Measurements from ENCODE around the gene ZSCAN22.

Gene ZSCAN22

DNA sequence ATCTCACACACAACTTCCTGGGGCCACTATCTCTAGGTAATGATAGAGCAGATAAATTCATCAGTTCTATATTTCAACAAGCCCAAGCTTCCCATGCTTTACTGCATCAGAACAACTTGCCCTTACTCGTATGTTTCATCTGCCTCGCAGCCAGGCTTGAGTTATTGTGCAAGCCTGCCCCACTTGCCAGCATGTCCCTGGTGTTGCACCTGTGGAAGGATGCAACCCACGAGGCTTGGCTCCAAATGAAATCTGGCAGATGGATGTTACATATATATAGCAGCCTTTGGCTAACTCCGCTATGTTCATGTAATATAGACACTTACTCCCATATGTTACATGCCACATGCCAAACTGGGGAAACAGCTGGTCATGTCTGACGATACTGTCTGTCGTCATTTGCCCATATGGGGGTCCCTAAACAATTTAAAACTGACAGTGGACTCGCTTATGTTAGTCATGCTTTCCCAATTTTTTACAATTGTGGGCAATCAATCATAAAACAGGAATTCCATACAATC is 15.4 kb upstream of the ZSCAN22 start:
- Histone ChIP-seq H3K36me3 (peaks cover 91% of the 10 kb centered on the region), H3K4me3 (ENCODE audit: low read depth, low read length) (no peak overlapping the region), H3K9me3 (no peaks in the 10 kb centered on the region), H3K4me1 (no peaks in the 10 kb centered on the region), H3K27me3 (no peaks in the 10 kb centered on the region)
- DNase-seq: no peak
- TF ChIP-seq, protein P1, sequence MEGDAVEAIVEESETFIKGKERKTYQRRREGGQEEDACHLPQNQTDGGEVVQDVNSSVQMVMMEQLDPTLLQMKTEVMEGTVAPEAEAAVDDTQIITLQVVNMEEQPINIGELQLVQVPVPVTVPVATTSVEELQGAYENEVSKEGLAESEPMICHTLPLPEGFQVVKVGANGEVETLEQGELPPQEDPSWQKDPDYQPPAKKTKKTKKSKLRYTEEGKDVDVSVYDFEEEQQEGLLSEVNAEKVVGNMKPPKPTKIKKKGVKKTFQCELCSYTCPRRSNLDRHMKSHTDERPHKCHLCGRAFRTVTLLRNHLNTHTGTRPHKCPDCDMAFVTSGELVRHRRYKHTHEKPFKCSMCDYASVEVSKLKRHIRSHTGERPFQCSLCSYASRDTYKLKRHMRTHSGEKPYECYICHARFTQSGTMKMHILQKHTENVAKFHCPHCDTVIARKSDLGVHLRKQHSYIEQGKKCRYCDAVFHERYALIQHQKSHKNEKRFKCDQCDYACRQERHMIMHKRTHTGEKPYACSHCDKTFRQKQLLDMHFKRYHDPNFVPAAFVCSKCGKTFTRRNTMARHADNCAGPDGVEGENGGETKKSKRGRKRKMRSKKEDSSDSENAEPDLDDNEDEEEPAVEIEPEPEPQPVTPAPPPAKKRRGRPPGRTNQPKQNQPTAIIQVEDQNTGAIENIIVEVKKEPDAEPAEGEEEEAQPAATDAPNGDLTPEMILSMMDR (IDR thresholded peaks at IDR 0.05; ENCODE audit: low read depth, low read length): no peak

DNA sequence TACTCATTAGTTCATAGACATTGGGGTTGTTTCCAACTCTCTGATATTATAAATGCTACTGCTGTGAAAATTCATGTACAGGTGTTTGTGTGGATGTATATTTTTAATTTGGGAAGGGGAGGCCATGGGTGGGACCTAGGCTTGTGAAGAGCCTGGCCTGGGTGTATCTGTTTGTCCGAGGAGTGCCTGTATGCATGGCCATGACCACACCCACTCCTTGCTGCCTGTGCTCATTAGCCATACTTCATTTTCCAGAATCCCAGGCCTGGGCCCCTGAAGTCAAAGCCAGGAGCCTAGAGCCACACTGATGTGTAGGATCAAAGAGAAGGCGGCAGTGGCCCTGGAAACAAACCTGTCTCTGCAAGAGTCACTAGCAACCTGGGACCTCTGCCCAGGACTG is 11.2 kb upstream of the ZSCAN22 start:
- Histone ChIP-seq H3K9me3 (no peaks in the 10 kb centered on the region), H3K27me3 (no peaks in the 10 kb centered on the region), H3K4me3 (ENCODE audit: low read depth, low read length) (no peak overlapping the region), H3K36me3 (peaks cover 53% of the 10 kb centered on the region), H3K4me1 (no peaks in the 10 kb centered on the region)
- DNase-seq: no peak
- TF ChIP-seq, protein P1 (IDR thresholded peaks at IDR 0.05; ENCODE audit: low read depth, low read length): no peak

DNA sequence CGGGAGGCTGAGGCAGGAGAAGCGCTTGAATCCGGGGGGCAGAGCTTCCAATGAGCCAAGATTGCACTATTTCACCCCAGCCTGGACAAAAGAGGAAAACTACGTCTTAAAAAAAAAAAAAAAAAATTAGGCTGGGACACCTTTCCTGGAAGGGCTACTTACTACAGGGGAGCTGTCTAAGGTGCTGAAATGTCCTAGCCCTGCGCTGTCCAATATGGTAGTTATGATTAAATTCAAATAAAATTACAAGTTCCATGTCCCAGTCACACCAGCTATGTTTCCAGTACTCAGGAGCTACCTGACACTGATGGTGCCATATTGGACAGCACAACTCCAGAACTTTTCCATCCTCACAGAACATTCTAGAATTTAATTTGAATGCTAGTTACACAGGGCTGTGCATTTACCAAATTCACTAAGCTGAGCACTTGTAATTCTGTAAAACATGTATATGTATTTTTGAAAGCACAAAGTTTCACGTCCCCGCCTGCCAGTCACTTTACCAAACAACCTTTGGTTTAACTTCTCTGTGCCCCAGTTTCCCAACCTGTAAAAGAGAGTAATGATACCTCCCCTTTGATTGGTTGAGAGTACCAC is 9.2 kb upstream of the ZSCAN22 start:
- no peaks in the 10 kb centered on the region for H3K27me3 ChIP-seq
- DNase-seq: no peak
- no peak overlapping the region for H3K4me3 ChIP-seq (ENCODE audit: low read depth, low read length)
- peaks cover 41% of the 10 kb centered on the region for H3K36me3 ChIP-seq
- H3K9me3 ChIP-seq: no peaks in the 10 kb centered on the region
- TF ChIP-seq, protein P1 (IDR thresholded peaks at IDR 0.05; ENCODE audit: low read depth, low read length): no peak
- no peaks in the 10 kb centered on the region for H3K4me1 ChIP-seq

DNA sequence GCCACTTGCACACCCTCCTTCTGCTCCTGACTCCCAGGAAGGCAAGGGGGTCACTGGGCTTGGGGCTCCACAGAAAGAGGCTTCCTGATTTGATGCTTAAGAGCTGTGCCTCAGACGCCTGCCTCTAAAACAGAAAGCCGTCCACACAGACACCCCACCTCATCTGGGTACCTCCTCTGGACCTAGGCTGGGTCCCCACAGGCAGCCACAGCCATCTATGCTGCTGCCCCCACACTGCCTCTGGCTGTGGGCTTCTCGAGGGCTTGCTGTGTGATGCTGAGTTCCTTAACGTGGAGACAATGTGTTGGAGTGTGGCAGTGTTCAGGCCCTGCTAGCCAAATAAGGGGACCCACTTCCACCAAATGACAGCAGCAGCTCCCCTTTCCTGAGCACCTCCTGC is 8.5 kb upstream of the ZSCAN22 start:
- H3K36me3 ChIP-seq: peaks cover 33% of the 10 kb centered on the region
- H3K4me3 ChIP-seq (ENCODE audit: low read depth, low read length): no peak overlapping the region
- TF ChIP-seq, protein P1 (IDR thresholded peaks at IDR 0.05; ENCODE audit: low read depth, low read length): no peak
- no peaks in the 10 kb centered on the region for H3K9me3 ChIP-seq
- H3K27me3 ChIP-seq: no peaks in the 10 kb centered on the region
- no peak for DNase-seq
- no peaks in the 10 kb centered on the region for H3K4me1 ChIP-seq

DNA sequence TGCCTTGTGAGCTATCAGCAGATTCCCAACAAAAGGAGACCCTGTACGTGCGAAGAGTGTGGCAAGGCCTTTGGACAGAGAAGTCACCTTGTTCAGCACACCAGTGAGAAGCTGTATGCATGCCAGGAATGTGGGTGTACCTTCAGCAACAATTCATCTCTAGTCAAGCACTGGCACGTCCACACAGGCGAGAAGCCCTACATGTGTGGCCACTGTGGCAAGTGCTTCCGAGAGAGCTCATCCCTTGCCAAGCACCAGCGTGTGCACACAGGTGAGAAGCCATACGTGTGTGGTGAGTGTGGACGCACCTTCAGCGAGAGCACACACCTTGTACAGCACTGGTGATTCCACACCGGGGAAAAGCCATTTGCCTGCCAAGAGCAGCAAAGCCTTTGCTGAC is 7.6 kb upstream of the ZSCAN22 start:
- no peaks in the 10 kb centered on the region for H3K4me1 ChIP-seq
- no peaks in the 10 kb centered on the region for H3K9me3 ChIP-seq
- TF ChIP-seq, protein P1 (IDR thresholded peaks at IDR 0.05; ENCODE audit: low read depth, low read length): no peak
- DNase-seq: no peak
- H3K36me3 ChIP-seq: peaks cover 24% of the 10 kb centered on the region
- no peak overlapping the region for H3K4me3 ChIP-seq (ENCODE audit: low read depth, low read length)
- no peaks in the 10 kb centered on the region for H3K27me3 ChIP-seq

DNA sequence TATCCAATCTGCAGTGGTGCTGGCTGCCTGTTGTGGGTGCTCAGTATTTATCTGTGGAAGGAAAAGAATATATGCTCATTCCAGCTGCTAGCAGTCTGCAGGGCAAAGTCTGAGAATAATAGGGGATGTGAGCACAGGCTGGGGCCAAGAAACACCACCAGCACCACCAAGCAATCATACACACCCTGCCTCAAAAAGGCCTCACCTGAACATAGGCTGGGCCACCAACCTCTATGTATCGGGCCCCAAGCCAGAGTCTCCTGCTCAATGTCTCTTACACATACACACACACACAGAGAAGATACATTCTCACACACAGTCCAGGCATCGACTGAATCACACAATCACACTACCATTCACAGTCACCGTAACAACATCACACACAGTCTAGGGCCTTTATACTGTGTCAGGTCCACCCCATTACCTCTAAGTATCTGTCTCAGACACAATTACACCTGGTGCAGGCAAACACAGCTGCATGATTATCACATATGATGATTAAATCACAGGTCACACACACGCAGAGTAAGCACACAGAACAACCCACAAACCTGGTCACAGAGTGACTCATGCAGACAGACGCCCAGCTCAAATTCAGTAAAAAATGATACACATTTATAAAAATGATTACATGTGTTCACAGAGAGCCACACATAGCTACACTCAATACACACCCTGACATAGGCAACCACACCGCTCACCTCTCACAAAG is 1.3 kb upstream of the ZSCAN22 start:
- no peaks in the 10 kb centered on the region for H3K27me3 ChIP-seq
- TF ChIP-seq, protein P1 (IDR thresholded peaks at IDR 0.05; ENCODE audit: low read depth, low read length): no peak
- peaks cover 3% of the 10 kb centered on the region; the same call in 1 of the 2 replicates for H3K36me3 ChIP-seq
- H3K4me1 ChIP-seq: no peaks in the 10 kb centered on the region; the same call in 1 of the 2 replicates
- DNase-seq: no peak
- peak overlapping the region; percentile 93 for H3K4me3 ChIP-seq (ENCODE audit: low read depth, low read length)
- H3K9me3 ChIP-seq: no peaks in the 10 kb centered on the region

Measured in BE2C (cell line).